ENCODE measurements around the gene PCCB.

Gene PCCB

DNA sequence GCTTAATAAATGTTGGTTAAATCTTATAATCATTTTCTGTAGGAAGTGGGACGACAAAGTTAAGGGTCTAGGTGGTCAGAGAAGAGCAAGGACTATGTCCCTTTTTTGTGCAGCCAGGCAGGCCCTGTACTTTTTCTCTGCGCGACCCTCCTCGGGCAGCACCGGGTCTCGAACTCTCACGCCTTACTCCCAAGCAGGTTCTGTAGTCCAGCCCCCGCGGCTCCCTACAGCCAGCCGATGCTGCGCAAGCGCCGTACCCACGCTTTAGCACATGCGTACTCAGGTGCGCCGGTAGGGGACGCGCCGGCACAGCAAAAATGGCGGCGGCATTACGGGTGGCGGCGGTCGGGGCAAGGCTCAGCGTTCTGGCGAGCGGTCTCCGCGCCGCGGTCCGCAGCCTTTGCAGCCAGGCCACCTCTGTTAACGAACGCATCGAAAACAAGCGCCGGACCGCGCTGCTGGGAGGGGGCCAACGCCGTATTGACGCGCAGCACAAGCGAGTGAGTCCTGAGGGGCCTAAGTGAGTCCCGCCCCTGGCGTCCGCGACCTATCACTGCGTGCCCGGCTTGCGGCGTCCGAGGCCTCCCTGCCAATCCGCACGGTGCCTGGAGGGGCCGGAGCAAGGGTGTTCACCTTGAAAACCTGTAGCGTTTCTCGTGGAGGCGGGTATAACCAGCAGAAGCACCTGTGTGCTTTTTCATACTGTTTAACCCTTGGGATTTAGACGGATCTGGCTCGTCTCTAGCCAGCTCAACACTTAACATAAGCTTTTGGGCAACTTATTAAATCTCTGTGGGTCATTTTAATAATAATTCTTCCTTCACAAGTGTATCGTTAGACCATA is at the start of gene PCCB:
PCCB (plus strand) TSS at position 282 of the 844 bp plus-strand sequence; CDS start at position 318, 36 bp downstream.
- peak; percentile 94 for DNase-seq (ENCODE audit: low read depth)

DNA sequence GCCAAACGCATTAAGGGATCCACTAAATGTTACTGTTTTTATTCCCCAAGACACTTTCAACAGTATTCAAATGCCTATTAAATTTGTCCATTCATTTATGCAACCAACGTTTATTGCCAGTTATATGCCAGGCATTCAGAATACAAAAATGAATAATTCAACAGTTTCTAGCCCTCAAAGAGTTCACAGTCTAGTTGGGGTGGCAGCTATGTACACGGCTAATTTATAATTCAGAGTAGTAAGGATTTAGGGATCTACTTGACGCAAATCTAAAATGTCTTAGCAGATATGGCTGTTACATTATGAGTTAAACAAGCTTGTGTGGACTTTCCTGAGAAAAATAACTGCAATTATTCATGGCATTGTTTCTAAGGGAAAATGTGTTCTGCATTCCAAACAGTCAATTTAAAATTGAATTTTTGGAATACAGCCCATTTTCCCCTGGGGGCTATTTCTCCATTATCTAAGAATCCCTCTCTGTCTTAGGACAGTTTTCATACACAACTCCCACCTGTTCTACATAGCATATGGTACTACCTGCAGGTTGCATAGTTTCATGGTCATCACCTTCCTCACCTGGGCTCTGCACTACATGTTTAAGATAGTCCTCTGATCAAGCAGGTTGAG is 42.5 kb upstream of the PCCB start:
- peak; percentile 35 for DNase-seq (ENCODE audit: low read depth)

DNA sequence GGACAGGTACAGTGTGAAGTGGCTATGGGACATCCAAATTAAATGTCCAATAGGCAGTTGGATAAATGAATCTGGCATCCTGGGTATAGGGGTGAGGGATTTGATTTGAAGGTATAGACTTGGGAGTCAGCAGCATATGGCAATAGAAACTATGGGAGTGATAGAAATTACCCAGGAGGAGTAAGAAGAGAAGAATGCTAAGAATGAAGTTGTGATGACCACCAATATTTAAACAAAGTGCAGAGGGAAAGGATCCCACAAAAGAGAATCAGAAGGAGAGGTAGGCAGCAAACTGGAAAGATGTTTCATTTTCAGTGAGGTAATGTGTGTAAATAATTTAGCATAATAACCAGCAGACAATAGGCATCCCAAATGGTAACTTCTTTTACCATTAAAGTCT is 40.2 kb upstream of the PCCB start:
- DNase-seq (ENCODE audit: low read depth) = peak; percentile 76

DNA sequence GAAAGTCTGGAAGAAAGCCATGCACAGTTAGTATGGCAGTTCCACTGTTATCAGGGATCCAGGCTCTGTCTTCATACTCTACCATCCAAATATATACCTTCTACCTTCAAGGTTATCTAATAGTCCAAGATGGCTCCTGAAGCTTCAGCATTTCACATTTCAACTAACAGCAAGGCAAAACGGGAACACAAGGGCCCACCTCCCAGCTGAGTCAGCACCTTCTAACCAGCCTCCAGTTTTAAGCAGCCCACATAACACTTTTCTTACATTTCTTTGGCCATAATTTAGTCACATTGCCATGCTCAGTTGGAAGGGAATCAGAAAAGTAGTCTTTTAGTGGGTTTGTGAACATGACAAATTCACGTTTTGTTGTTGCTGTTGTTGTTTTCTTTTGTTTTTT is 38.6 kb upstream of the PCCB start:
- DNase-seq (ENCODE audit: low read depth) = no peak

DNA sequence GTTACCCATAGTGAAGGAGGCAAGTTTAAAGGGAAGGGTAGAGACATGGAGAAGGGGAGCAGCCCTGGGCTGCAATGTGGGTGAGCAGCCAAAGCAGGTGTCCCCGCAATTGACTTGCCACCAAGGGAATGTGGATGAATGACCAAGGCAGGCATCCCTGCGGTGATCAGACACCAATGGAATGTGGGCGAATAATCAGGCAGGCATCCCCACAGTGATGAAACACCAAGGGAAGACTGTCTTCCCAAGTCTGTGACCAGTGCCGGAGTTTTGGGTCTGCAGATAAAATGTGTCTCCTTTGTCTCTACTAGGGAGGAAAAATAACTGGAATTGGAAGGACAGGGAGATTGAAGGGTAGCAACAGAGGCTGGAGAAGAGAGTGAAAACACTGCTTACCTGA is 27.4 kb upstream of the PCCB start:
- peak; percentile 63 for DNase-seq (ENCODE audit: low read depth)

DNA sequence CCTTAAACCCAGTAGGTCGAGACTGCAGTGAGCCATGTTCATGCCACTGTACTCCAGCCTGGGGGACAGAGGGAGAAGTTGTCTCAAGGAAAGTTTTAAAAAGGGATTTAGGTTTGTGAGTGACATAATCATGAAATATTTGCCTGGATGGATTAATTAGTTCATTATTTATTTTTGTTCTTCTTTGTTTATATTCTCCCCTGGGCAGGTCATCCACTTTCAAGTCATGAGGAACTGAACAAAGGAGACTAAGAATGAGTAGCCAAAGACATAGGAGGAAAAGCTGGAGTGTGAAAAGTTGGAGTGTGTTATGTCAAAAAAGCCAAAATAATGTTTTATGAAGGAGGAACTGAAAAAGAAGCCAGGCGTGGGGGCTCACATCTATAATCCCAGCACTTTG is 17.7 kb upstream of the PCCB start:
- no peak for DNase-seq (ENCODE audit: low read depth)

DNA sequence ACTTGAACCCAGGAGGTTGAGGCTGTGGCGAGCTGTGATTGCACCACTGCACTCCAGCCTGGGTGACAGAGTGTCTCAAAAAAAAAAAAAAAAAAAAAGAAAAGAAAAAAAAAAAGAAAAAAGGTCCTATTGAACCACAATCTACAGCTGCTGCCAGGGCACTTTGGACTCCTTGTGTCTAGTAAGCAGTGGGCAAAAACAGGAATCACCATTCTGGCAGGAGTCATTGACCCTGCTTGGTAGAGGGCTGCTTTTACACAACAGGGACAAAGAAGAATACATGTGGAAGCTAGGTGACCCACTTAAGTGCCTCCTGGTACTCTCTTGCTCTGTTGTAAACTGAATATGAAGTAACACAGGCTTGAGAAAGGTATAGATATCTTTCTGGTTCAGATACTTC is 14.6 kb upstream of the PCCB start:
- no peak for DNase-seq (ENCODE audit: low read depth)

DNA sequence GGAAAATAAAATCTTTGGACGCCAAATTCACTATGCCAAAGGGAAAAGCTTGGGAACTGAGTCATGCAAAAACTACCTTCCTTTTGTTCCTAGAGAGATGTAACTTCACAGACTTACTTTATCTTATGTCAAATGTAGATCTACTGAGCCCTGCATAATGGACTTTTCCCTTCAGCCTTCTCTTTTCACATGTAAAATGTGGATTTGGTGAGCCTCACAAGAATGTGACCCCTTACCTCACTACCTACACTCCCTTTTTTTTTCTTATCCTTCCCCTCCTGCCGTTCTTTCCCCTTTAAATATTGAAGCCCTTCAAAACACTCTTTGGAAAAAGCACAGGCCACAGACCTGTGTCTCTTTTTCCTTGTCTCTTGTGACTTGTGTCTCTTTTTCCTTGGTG is 14.0 kb upstream of the PCCB start:
- no peak for DNase-seq (ENCODE audit: low read depth)

DNA sequence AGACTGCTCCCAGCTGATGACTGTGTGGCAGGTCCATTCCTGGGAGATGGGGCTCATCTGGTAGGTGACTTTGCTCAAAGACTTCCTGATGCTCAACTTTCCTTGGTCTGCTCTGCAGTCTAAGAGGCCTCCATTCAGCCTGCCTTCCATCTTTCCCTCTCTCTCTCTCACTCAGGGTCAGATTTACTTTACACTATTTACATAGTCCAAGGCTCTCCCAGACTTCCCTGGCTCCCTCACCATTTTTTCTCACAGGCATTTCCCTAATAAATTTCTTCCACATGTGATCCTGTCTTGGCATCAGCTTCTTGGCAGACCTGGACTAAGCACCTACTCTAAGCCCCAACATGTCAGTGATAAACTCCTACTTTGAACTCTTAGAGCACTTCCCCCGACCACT is 13.0 kb upstream of the PCCB start:
- no peak for DNase-seq (ENCODE audit: low read depth)

DNA sequence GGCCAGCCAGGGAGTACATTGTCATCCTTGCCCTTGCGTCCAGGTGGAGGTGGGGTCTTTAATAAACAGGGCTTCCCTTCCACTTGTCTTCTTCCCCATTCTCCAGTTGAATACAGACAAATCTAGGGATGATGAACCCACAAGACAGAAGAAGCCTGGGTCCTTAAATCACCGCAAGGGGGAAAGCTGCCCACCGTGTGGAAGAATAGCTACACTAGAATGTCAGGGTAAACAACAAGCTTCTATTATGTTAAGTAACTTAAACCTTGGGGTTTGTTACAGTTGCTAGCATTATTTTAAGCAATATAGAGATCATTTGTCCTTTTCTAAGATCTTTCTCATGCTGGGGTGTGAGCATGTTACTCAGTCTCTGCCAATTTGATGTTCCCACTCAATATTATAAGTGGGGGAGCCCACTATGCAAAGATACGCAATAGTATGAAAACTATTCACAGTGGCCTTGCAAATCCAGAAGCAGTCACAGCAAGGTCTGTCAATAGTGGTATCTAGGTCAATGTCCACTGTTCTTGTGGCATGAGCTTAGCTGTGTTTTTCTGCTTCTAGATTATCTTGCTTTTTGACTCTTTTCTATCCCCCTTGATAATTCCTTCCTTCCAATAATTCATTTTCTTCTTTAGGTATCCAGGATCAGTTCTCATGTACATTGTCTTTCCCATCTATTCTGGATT is 12.0 kb upstream of the PCCB start:
- no peak for DNase-seq (ENCODE audit: low read depth)

DNA sequence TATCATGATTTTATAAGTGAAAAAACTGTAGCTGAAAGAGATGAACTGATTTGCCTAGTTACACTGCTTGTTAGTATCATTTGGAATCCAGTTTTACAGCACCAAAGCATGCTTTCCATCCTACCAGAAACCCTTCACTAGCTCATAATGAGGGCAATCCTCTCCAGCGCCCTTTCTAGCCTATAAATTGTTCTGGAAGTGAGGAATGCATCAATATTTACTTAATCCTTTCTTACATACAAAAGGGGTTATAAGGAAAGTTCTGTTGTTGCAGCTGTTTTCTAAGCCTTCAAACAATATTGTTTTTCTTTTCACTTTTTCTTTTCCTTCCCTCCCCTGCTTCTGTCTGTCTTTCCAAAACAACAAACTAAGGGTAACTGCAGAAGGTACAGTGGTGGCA is 11.0 kb upstream of the PCCB start:
- peak; percentile 28 for DNase-seq (ENCODE audit: low read depth)

DNA sequence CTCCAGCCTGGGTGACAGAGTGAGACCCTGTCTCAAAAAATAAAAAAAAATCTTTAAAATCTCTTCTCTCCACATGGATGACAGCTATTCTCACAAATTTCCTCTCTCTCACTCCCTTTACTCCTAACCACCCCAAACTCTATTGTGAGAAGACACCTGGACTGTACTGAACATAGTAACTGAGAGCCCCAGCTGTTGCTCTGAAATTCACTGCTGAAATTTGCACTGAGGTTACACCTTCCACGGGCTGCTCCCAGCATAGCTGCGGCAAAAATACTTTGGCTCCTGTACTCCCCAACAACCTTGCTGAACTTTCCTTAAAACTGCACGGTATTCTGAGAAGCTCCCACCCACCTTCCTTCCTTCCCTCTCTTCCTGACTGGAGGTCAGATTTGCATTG is 4.4 kb upstream of the PCCB start:
- DNase-seq (ENCODE audit: low read depth) = no peak

DNA sequence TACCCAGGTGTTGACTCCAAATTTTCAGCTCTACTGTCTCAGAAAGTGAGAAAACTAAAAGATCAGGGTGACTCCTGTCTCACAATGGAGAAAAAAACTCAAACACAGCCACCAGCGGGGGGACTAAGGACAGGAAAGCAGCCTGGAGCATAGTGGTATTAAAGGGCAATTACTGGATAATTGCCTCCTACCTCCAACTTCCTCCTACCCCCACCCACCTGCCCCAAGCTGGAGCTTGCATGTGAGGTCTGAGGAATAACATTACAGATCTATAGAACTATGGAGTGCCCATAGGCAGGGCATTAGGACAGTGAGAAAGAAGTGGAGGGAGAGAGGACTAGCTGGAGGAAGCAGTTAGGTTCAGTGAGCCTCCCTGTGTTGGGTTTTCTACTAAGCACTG is 2.7 kb upstream of the PCCB start:
- DNase-seq (ENCODE audit: low read depth) = no peak

DNA sequence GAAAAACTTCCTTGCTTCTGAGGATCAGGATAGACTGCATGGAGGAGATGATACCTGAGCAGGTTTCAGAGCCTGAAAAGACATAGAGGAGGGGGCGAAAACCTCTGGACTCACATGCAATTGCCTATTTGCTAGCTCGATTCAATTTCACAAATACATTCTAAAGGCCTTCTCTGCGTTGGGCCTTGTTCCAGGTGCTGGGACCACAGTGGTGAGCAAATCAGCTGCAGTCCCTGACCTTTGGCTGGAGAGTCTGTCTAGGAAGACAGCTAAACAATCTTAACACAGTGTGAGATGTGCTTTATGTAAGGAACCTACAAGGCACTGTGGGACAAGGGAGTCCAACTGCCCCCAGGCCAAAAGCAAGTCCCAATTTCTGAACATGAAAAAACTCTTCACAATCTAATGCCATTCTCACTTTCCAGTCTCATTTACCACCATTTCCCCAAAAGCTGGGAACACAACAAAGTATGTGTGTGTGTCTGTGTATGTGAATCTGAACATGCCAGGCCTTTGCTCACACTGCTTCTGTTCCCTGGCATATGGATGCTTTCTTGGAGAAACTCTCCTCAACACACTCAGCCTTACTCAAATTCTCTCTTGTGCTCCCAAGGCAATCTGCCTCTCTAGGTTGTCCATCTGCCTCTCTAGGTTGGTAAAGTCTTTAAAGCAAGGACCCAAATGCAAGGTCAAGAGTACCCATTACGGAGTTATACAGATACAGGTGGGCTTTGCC is 2.1 kb upstream of the PCCB start:
- DNase-seq (ENCODE audit: low read depth) = no peak

DNA sequence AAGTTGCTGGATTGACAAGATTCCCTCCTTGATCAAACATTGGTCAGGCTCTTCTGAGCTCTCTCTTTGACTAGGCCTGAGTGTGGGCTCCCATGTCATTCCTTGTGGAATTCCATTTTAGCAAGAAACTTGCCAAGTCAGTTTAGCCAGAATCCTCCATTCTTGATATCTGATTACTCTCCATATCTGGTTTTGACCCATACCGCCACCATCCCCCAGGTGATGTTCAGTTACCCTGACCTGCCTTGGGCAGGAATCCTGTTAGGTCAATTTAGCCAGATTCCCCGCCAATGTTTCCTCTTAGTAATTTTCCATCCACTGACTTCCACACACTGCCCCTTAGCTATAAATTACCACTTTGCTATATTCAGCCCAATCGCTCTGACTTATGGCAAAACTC is 1.0 kb upstream of the PCCB start:
- no peak for DNase-seq (ENCODE audit: low read depth)

DNA sequence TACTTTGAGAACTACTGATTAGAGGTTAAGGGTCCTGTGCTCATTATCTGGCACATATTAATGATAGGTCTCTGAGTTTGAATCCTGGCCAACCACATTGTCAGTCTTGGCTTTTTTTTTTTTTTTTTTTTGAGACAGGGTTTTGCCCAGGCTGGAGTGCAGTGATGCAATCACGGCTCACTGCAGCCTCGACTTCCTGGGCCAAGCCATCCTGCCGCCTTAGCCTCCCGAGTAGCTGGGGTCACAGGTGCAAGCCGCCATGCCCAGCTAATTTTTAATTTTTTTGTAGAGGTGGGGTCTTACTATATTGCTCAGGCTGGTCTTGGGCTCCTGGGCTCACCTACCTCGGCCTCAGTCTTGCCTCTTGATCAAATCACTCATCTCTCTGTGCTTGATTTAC is 547 bp upstream of the PCCB start:
- DNase-seq (ENCODE audit: low read depth) = no peak

DNA sequence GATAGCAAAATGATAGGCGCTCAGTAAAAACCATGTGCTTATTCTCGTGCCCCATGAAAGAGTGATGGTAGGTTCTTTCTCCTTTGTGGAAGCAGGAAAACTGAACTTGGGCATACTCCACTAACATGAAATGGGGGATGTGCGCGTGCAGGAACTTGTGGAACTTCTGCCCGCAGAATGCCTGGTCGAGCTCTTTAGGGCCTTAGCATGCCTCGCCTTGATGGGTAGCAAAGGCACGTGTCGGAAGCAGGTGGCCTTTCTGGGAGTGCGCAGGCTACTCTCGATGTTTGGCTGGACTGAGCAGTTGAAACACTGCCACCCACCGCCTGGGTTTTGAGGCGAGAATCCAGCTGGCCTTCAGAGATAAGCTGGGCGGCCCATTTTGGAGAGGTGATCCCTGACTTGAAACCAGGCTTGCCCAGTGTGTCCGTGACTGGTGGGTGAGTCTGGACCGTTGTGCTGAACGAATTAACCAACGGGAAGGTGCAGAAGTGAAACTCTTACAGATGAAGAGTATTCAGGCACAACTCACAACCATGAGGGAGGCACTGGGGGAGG is 842 bp downstream of the PCCB start:
- DNase-seq (ENCODE audit: low read depth) = peak; percentile 51

DNA sequence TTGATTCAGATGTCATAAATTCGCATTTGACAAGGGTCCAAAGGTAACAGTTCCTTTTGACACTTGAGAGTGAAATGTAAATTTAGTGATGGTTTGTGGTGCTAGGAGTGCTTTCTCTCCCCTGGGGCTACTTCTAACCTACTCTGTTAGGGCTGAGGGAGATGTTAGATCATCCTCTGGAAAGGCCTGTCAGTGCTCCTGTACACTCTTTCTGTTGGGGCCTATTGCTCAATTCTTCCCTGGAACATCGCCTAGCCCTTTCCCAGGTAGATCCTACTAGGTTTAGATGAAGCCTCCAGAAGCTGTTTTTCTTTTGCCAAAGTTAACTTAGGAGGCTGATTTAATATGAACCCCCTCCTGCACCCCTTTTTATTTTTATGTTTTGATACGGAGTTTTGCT is 1.4 kb downstream of the PCCB start:
- DNase-seq (ENCODE audit: low read depth) = no peak

DNA sequence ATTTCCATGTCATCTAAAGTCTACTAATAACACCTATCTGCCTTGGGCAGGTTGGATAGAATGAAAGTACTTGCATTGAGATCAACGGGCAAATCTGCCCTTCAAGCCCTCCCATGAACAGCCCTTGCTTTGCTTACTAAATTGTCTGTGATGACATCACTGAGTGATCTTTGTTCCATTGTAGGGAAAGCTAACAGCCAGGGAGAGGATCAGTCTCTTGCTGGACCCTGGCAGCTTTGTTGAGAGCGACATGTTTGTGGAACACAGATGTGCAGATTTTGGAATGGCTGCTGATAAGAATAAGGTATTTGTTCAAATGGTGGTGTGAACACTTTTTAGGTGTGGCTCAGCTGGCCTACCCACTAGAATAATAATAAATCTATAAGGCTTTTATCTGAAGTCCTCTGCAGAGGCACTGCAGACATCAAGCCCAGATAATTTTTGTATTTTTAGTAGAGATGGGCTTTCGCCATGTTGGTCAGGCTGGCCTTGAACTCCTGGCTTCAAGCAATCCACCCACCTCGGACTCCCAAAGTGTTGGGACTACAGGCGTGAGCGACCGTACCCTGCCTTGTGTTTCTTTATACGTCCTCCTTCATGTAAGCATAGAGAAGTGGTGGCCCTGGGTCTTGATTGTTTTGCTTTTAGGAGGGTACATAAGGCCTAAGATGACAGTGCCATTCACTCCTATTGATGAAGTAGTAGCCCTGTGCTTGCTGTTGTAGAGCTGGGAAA is 5.7 kb downstream of the PCCB start:
- no peak for DNase-seq (ENCODE audit: low read depth)

DNA sequence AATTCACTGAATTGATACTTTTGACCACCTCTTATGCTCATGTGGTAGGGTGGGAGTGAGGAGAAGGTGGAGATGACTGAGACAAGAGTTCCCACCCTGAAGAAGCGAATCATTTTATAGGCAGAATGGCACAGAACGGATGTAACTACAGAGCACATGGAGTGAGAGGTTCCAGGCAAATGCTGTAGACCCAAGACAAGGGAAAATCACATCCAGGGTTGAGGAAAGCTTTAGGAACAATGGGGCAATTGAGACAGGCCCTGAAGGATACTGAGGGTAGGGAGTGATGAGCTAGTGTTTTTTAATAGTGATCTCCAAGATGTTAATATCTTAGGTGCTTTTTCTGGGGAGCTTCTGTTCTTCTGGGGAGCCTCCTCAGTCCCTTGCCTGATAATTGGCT is 8.1 kb downstream of the PCCB start:
- DNase-seq (ENCODE audit: low read depth) = no peak

DNA sequence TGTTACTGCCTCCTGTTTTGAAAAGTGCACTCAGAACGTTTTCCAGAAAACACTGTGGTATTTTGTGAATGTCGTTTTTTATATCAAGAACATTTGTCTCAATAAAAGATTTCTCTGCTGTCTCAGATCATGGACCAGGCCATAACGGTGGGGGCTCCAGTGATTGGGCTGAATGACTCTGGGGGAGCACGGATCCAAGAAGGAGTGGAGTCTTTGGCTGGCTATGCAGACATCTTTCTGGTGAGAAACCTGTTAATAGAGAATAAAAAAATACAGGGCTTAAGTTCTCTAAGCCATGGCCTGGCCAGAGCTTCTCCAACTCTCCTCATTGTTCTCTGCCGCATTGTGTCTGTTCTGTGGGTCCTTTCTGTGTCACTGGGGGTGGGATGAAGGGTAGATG is 11.7 kb downstream of the PCCB start:
- DNase-seq (ENCODE audit: low read depth) = no peak

DNA sequence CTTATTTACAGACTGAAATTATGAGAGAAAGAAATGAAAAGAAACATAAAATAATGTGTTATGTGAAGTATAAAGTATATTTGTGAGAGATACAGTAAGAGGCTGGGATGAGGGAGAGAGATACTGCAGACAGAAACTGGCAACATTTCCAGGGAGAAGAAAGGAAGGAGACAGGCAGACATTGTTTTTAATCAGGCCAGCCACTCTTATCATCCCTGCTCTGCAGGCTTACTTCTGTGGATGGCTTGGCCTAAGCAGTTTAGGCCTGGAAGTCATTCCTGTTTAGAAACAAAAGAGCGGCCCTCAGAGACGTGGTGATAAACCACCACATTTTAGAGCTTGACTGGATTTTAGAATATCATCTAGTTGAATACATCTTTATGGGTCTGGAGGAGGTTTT is 12.4 kb downstream of the PCCB start:
- DNase-seq (ENCODE audit: low read depth) = no peak
